ENCODE data around the gene ASTN1.

The ASTN1 gene

DNA sequence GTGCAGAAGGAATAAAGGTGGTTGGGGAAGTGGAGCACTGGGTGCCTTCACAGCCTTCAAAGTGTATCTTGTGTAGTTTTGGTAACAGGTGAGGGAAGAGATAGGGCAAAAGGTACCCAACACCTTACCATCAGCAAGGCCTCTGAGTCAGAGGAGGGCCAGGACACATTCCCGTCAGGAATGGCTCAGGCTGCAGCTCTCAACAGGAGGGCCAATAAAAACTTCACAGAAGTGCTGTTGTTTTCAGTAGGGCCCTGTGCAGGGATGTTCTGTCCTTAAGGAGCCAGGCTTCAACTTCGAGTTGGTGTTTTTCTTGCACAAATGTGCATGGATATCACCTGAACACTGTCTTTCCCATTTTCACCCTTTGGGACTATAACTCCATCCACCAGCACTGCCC, 333.4 kb downstream of the ASTN1 start:
- H3K27me3 ChIP-seq (ENCODE audit: insufficient read depth, low read depth): no peaks in the 10 kb centered on the region
- no peaks in the 10 kb centered on the region for H3K4me1 ChIP-seq (ENCODE audit: low read depth, poor library complexity, severe bottlenecking)
- TF ChIP-seq, protein P1, sequence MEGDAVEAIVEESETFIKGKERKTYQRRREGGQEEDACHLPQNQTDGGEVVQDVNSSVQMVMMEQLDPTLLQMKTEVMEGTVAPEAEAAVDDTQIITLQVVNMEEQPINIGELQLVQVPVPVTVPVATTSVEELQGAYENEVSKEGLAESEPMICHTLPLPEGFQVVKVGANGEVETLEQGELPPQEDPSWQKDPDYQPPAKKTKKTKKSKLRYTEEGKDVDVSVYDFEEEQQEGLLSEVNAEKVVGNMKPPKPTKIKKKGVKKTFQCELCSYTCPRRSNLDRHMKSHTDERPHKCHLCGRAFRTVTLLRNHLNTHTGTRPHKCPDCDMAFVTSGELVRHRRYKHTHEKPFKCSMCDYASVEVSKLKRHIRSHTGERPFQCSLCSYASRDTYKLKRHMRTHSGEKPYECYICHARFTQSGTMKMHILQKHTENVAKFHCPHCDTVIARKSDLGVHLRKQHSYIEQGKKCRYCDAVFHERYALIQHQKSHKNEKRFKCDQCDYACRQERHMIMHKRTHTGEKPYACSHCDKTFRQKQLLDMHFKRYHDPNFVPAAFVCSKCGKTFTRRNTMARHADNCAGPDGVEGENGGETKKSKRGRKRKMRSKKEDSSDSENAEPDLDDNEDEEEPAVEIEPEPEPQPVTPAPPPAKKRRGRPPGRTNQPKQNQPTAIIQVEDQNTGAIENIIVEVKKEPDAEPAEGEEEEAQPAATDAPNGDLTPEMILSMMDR (conservative IDR thresholded peaks at IDR 0.05; ENCODE audit: low read depth, low read length): no peak
- H3K4me2 ChIP-seq: no peak overlapping the region
- no peaks in the 10 kb centered on the region for H3K79me2 ChIP-seq (ENCODE audit: insufficient read depth, low read depth)
- H3K9ac ChIP-seq: no peak overlapping the region
- no peak overlapping the region for H3K27ac ChIP-seq
- H3K36me3 ChIP-seq (ENCODE audit: insufficient read depth): no peaks in the 10 kb centered on the region
- no peaks in the 10 kb centered on the region for H4K20me1 ChIP-seq (ENCODE audit: insufficient read depth)
- H2AFZ ChIP-seq (ENCODE audit: low read depth): no peak overlapping the region
- H3K4me3 ChIP-seq (IDR thresholded peaks at IDR 0.05; ENCODE audit: insufficient read depth, low read depth, low read length): no peak overlapping the region

DNA sequence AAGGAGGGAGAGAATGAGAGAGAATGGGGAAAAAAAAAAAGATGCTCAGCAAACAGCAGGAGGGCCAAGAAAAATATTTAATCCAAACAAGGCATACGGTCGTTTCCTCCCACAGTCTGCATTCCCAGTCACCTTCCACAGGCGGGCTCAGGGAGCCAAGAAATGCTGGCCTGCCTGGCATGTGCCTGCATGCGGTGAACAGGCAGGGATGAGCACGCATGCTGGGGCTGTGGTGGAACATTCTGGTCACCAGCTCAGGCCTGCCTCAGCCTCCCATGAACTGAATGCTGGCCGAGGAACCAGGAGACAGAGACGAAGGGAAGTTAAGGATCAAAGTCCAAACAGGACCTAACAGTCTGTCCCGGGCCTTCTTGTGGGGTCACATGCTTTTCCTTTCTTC, 335.3 kb downstream of the ASTN1 start:
- H3K36me3 ChIP-seq (ENCODE audit: insufficient read depth): no peaks in the 10 kb centered on the region
- no peak overlapping the region for H3K9ac ChIP-seq
- H3K27ac ChIP-seq: no peak overlapping the region
- H3K4me3 ChIP-seq (IDR thresholded peaks at IDR 0.05; ENCODE audit: insufficient read depth, low read depth, low read length): no peak overlapping the region
- H4K20me1 ChIP-seq (ENCODE audit: insufficient read depth): no peaks in the 10 kb centered on the region
- no peaks in the 10 kb centered on the region for H3K27me3 ChIP-seq (ENCODE audit: insufficient read depth, low read depth)
- H3K4me2 ChIP-seq: no peak overlapping the region
- H3K4me1 ChIP-seq (ENCODE audit: low read depth, poor library complexity, severe bottlenecking): no peaks in the 10 kb centered on the region
- TF ChIP-seq, protein P1 (conservative IDR thresholded peaks at IDR 0.05; ENCODE audit: low read depth, low read length): no peak
- H3K79me2 ChIP-seq (ENCODE audit: insufficient read depth, low read depth): no peaks in the 10 kb centered on the region
- no peak overlapping the region for H2AFZ ChIP-seq (ENCODE audit: low read depth)

DNA sequence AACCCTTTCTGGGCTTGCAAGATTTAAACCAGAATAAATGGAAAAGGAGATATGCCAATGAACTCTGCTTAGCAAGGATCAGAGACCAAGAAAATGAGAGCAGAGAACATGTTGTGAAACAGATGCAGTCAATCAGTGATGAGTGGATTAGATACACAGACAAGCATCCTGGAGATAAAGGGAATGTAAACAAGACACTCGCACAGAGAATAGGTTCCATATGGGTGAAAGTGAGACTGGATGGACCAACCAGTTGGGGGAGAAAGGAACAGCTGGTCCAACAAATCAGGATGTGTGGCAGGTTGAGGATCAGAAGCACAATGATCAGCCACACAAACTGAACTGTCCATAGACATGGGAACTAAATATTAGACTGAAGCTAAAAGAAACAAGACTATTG, 338.2 kb downstream of the ASTN1 start:
- H3K79me2 ChIP-seq (ENCODE audit: insufficient read depth, low read depth): no peaks in the 10 kb centered on the region
- no peaks in the 10 kb centered on the region for H3K27me3 ChIP-seq (ENCODE audit: insufficient read depth, low read depth)
- H4K20me1 ChIP-seq (ENCODE audit: insufficient read depth): no peaks in the 10 kb centered on the region

DNA sequence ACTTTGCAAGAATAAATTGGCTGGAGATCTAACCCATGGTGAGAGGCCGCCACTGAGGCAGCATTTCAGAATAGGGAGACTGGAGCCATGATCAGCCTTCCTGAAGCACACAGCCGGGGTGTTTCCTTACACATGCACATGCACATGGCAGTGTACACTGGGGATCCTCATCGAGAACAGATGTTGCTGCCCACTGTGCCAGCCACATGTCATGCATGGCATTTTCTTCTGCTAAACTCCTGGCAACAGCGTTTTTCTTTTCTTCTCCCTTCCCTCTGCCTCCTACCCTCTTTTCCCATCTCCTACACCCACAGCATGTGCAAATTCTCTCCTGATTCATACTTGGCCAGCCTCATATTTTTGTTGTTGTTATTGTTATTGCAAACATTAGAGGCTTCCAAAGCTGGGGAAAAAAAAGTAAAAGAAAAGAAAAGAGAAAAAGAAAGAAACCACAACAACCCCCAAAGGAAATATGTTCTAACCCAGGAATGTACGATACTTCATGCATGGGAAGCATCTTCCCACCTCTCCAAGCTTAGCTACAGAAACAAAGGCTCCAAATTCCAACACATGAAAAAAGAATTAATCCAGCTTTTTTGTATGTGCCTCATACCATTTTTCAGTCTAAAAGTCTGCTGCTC, 344.0 kb downstream of the ASTN1 start:
- Histone ChIP-seq H4K20me1 (ENCODE audit: insufficient read depth) (no peaks in the 10 kb centered on the region), H3K27ac (no peak overlapping the region), H2AFZ (ENCODE audit: low read depth) (no peak overlapping the region), H3K79me2 (ENCODE audit: insufficient read depth, low read depth) (no peaks in the 10 kb centered on the region), H3K9ac (no peak overlapping the region), H3K4me3 (IDR thresholded peaks at IDR 0.05; ENCODE audit: insufficient read depth, low read depth, low read length) (no peak overlapping the region), H3K27me3 (ENCODE audit: insufficient read depth, low read depth) (no peaks in the 10 kb centered on the region), H3K36me3 (ENCODE audit: insufficient read depth) (no peaks in the 10 kb centered on the region), H3K4me2 (no peak overlapping the region), H3K4me1 (ENCODE audit: low read depth, poor library complexity, severe bottlenecking) (no peaks in the 10 kb centered on the region)
- TF ChIP-seq, protein P1 (conservative IDR thresholded peaks at IDR 0.05; ENCODE audit: low read depth, low read length): no peak

More for the DNA sequence above, 338.2 kb downstream of the ASTN1 start:
- H3K4me3 ChIP-seq (IDR thresholded peaks at IDR 0.05; ENCODE audit: insufficient read depth, low read depth, low read length): no peak overlapping the region
- H3K9ac ChIP-seq: no peak overlapping the region
- no peak overlapping the region for H2AFZ ChIP-seq (ENCODE audit: low read depth)
- TF ChIP-seq, protein P1 (conservative IDR thresholded peaks at IDR 0.05; ENCODE audit: low read depth, low read length): no peak
- H3K36me3 ChIP-seq (ENCODE audit: insufficient read depth): no peaks in the 10 kb centered on the region
- H3K27ac ChIP-seq: no peak overlapping the region
- no peaks in the 10 kb centered on the region for H3K4me1 ChIP-seq (ENCODE audit: low read depth, poor library complexity, severe bottlenecking)
- H3K4me2 ChIP-seq: no peak overlapping the region
